Stomach (tissue), 4 donors: ENCODE results near the gene DDX31.

Experiments used
- CTCF ChIP-seq, 7 experiments: fragments of 450-650 bp in 4 of 7; fragments of 200-600 bp in 3 of 7; sonication (generic) in 3 of 7; IDR thresholded peaks; one replicate each; pipeline ENCODE4 v1.5.1; 2016 to 2019; ENCODE audit warnings: antibody characterized with exemption in 7 of 7, control low read depth in 2 of 7, mild to moderate bottlenecking in 1 of 7
- POLR2A ChIP-seq, 4 donors: fragments of 450-650 bp; IDR thresholded peaks; one replicate each; pipeline ENCODE4 v1.6.1; 2016; ENCODE audit warnings: antibody characterized with exemption in 4 of 4, control low read depth in 2 of 4, mild to moderate bottlenecking in 1 of 4, moderate library complexity in 1 of 4
- POLR2AphosphoS5 ChIP-seq, 3 donors: sonication (generic); formaldehyde crosslinking; IDR thresholded peaks; one replicate each; pipeline ENCODE4 v1.6.1; 2016; ENCODE audit warnings: antibody characterized with exemption in 3 of 3

GRCh38 chr9:132614324-132614723, 55.5 kb downstream of the DDX31 start:
- no peak for TF ChIP-seq CTCF (IDR thresholded peaks at IDR 0.05)
- no peak for TF ChIP-seq POLR2A (IDR thresholded peaks at IDR 0.05)
- TF ChIP-seq POLR2AphosphoS5 (IDR thresholded peaks at IDR 0.05) = no peak
